Stimulated activated CD8-positive, alpha-beta memory T cell treated with anti-CD3 and anti-CD28 coated beads, Interleukin-4, amount 100 ng/mL, for 4 hours (primary cell): ENCODE results near the gene TRAM2.

Experiments
- DNase-seq, 2 donors: peaks; one replicate each; pipeline ENCODE4 v3.0.0-alpha.2; 2020; ENCODE audit warnings: low read depth in 2 of 2, low spot score in 1 of 2

The TRAM2 gene

GRCh38 chr6:52532457-52532856 lies 44.4 kb downstream of the TRAM2 start:
- no peak for DNase-seq

- DNase-seq: no peak
Observed at GRCh38 chr6:52531834-52532233, 45.0 kb downstream of the TRAM2 start.

- DNase-seq: no peak
Observed at GRCh38 chr6:52531396-52531795, 45.5 kb downstream of the TRAM2 start.

DNA sequence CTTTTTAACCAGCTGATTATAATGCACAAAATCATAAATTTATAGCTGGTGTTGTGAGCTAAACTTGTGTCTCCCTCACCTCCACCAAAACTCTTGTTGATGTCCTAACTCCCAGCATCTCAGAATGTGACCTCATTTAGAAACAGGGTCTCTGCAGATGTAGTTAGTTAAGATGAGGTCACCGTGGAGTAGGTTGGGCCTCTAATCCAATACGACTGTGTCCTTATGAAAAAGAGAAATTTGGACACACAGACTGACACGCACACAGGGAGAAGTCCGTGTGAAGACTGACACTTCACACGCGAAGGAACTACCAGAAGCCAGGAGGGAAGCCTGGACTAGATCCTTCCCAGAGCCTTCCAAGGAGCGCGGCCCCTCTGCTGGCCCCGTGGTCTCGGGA lies 46.5 kb downstream of the TRAM2 start:
- no peak for DNase-seq

- no peak for DNase-seq
Observed at GRCh38 chr6:52529311-52529710, 47.5 kb downstream of the TRAM2 start.

- DNase-seq: no peak
Observed at GRCh38 chr6:52527436-52527835, 49.4 kb downstream of the TRAM2 start.

DNA sequence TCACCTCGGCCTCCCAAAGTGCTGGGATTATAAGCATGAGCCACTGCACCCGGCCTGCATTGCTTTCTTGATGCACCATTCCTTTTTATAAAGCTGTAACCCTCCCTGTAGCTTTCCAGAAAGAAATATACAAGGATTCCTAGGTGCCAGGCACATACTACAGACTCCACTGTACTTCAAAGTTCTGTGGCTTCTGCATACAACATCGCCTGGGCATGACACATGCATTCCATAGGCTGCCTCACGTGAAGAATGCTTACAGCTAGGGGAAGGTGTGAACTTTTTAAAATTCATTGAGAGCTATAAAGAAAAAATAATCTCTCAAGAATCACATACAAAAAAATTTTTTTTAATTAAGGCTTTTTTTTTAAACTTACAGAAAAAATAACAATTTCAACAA lies 50.2 kb downstream of the TRAM2 start:
- no peak for DNase-seq

DNA sequence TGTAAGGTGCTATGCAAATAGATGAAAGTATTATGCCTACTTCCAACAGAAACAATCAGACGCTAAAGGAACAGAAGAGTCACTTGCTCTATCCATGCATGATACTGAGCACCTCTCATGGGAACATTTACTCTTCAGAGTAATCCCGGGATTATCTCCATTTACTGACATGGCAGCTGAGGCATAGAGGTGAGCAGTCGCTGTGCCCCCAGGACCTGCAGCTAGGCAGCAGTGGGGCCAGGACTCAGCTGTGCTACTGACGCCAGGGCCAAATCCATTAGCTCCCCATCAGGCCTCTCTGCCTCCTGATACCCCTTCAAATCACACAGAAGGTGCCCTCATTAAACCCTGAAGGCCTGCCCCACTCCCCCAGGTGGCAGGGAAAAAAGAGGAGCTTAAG lies 51.9 kb downstream of the TRAM2 start:
- no peak for DNase-seq

- DNase-seq: no peak
Observed at GRCh38 chr6:52523378-52524142, 53.3 kb downstream of the TRAM2 start.

- no peak for DNase-seq
Observed at GRCh38 chr6:52522655-52523054, 54.2 kb downstream of the TRAM2 start.

GRCh38 chr6:52522151-52522626 lies 54.7 kb downstream of the TRAM2 start:
- DNase-seq: no peak

DNA sequence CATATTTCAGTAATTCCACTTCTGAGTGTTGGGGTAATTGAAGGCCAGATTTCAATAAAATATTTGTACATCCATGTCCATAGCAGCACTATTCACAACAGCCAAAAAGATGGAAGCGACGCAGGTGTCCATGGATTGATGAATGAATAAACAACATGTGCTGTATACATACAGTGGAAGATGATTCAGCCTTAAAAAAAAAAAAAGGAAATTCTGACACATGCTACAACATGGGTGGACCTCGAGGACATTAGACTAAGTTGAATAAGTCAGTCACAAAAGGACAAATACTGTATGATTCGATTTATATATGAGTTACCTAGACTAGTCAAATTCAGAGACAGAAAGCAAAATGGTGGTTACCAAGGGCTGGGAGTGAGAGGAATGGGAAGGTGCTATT lies 57.2 kb downstream of the TRAM2 start:
- DNase-seq: no peak

- no peak for DNase-seq
Observed at GRCh38 chr6:52518279-52518945, 58.4 kb downstream of the TRAM2 start.

- no peak for DNase-seq
Observed at GRCh38 chr6:52517502-52518278, 59.2 kb downstream of the TRAM2 start.

- no peak for DNase-seq
Observed at GRCh38 chr6:52516943-52517342, 59.9 kb downstream of the TRAM2 start.

GRCh38 chr6:52516269-52516668 lies 60.6 kb downstream of the TRAM2 start:
- DNase-seq: no peak

DNA sequence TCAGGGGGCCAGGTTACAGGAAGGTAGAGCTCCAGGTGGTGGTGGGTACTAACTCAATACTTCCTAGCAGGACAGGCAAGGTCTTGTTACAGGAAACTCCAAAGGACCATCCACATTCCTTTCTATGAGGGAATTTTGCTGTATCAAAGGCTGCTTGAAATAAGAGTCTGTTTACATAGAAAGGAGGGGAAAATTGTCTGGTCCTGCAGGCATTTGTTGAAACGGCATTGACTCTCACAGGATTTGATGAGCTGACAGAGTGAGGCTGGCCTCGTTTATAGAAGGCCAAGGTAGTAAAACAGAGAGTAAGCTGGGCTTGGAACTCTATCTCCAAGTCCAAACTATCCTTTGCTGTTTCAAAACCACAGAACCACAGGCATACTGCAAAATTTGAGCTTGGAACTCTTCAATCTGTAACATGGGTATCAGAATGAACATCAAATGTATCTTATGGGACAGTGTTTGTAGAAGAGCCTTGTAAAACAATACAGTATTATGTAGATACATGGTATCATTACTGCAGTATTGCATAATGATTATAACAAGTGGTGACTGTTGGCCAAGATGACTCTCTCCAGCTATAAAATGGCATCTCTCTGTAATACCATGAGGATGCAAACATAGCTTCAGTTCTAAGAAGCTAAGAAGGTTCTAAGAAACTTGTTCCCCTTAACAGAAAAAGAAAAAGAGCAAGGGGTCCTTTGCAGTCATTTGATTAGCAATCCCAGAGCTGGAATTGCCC lies 61.5 kb downstream of the TRAM2 start:
- no peak for DNase-seq

- DNase-seq: no peak
Observed at GRCh38 chr6:52514514-52514913, 62.3 kb downstream of the TRAM2 start.

- no peak for DNase-seq
Observed at GRCh38 chr6:52513896-52514295, 63.0 kb downstream of the TRAM2 start.

DNA sequence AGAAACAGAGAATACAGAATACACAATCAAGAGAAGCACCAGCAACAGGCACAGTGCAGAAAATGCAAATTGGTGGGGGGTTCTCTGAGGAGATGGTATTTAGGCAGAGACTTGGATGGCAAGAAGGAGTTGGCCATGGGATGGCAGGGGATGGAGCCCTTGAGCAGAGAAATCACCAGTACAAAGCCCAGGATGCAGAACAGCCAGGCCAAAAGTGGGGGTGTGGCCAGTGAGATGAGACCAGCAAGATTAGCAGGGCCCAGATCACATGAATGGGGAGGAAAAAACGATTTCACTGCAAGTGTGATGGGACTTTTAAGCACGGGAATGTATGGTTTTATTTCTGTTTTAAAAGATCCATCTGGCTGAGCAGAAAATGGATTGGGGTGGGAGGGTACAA lies 63.4 kb downstream of the TRAM2 start:
- no peak for DNase-seq

GRCh38 chr6:52512199-52512598 lies 64.7 kb downstream of the TRAM2 start:
- DNase-seq: no peak
